PFSK-1 (cell line): ENCODE results near the gene APOBEC3C.

Experiments
- TAF1 ChIP-seq: IDR thresholded peaks from 2 replicates; pipeline ENCODE4 v1.6.1; 2012; ENCODE audit warnings: low read length, control low read depth, borderline replicate concordance; ENCODE audit not compliant: insufficient read depth
- TF ChIP-seq, protein P1 (sequence below), 2 experiments: IDR thresholded peaks; 2 replicates each; pipeline versions ENCODE4 v1.6.1 to v1.8.0; 2011 to 2012; ENCODE audit warnings: low read depth in 2 of 2, low read length in 2 of 2, control low read depth in 1 of 2, inconsistent platforms in 1 of 2, mild to moderate bottlenecking in 1 of 2, moderate library complexity in 1 of 2; ENCODE audit not compliant: insufficient read depth in 1 of 2

DNA sequence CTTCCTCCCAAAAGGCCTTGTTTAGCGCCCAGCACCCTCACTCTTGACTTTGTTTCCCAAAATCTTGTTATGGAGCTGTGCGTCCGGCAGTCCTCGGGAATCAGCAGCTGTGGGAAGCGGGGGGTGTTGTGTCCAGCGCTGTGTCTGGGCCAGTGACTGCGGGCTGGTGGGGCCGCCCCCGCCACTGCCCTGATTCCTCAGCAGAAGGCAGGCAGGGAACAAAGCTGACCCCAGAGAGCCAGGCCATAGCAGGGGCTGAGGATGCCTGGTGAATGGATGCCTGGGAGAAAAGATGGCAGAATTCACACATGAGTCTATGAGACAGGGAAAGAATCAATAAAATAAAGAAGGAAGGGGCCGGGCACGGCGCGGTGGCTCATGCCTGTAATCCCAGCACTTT, 2.5 kb downstream of the APOBEC3C start:
- TF ChIP-seq TAF1, result no peak
- TF ChIP-seq, protein P1, sequence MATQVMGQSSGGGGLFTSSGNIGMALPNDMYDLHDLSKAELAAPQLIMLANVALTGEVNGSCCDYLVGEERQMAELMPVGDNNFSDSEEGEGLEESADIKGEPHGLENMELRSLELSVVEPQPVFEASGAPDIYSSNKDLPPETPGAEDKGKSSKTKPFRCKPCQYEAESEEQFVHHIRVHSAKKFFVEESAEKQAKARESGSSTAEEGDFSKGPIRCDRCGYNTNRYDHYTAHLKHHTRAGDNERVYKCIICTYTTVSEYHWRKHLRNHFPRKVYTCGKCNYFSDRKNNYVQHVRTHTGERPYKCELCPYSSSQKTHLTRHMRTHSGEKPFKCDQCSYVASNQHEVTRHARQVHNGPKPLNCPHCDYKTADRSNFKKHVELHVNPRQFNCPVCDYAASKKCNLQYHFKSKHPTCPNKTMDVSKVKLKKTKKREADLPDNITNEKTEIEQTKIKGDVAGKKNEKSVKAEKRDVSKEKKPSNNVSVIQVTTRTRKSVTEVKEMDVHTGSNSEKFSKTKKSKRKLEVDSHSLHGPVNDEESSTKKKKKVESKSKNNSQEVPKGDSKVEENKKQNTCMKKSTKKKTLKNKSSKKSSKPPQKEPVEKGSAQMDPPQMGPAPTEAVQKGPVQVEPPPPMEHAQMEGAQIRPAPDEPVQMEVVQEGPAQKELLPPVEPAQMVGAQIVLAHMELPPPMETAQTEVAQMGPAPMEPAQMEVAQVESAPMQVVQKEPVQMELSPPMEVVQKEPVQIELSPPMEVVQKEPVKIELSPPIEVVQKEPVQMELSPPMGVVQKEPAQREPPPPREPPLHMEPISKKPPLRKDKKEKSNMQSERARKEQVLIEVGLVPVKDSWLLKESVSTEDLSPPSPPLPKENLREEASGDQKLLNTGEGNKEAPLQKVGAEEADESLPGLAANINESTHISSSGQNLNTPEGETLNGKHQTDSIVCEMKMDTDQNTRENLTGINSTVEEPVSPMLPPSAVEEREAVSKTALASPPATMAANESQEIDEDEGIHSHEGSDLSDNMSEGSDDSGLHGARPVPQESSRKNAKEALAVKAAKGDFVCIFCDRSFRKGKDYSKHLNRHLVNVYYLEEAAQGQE (IDR thresholded peaks at IDR 0.05; ENCODE audit: insufficient read depth in 1 of 2, low read depth in 2 of 2, low read length in 2 of 2), result no peak
